PC-9 (cell line): ENCODE measurements around the gene CDO1.

ENCODE experiments used
- EZH2 ChIP-seq: fragments of 200-600 bp; sonication (generic); IDR thresholded peaks from 2 replicates; pipeline ENCODE4 v1.8.0; 2017; ENCODE audit warnings: antibody characterized with exemption, low read depth
- TF ChIP-seq, protein P1 (sequence below): fragments of 200-600 bp; sonication (generic); conservative IDR thresholded peaks from 2 replicates; pipeline ENCODE4 v1.6.1; 2017; ENCODE audit warnings: mixed run types, antibody characterized with exemption, mild to moderate bottlenecking, moderate library complexity

DNA sequence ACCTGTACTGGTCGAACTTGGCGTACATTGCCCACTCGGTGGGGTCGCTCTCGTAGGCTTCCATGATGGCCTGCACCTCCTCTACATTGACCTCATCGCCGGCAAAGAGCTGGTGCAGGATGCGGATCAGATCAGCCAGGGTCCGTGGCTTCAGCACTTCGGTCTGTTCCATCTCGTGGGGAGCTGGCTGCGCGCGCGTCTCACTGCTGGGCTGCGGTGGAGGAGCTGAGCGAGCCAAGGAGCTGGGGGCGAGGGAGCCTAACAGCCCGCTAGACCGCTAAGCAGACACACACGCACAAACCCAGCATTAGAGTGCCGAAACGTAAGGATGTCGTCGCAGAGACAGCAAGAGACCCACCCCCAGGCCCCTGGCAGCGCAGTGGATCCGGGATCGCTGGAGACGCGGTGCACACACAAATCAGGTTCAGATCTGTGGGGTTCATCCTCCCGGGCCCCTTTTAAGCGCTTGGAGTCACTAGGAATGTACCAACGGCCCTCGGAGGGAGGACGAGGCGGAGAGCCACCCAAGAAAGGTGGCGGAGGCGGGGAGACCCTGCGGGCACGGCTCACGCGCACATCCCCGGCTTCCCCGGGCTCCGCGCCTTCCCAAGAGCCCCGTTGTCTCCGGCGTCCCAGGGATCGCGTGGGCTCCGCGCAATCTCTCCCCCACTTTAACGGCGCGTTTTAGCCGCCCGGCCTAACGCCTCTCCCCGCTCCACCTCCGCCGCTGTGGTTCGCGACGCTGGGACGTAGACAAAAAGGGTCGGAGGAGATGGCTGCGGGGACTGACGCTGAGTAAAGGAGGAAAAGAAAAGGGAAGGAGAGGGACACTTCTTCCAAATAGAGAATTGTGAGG lies at the start of gene CDO1:
- TF ChIP-seq, protein P1, sequence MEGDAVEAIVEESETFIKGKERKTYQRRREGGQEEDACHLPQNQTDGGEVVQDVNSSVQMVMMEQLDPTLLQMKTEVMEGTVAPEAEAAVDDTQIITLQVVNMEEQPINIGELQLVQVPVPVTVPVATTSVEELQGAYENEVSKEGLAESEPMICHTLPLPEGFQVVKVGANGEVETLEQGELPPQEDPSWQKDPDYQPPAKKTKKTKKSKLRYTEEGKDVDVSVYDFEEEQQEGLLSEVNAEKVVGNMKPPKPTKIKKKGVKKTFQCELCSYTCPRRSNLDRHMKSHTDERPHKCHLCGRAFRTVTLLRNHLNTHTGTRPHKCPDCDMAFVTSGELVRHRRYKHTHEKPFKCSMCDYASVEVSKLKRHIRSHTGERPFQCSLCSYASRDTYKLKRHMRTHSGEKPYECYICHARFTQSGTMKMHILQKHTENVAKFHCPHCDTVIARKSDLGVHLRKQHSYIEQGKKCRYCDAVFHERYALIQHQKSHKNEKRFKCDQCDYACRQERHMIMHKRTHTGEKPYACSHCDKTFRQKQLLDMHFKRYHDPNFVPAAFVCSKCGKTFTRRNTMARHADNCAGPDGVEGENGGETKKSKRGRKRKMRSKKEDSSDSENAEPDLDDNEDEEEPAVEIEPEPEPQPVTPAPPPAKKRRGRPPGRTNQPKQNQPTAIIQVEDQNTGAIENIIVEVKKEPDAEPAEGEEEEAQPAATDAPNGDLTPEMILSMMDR, result no peak
- no peak for TF ChIP-seq EZH2
